B cell (primary cell): ENCODE data around the gene TAF11L6. TPM values are rescaled to one million over a fixed set of nuclear protein-coding genes. Genes with fewer than 3 reads are reported as not detected.
"Not testable (repeated sequence)": the region's sequence is repeated elsewhere in the genome, so short reads cannot be mapped to it uniquely, and the experiment has no call there.

ENCODE experiments used
- ATAC-seq: fragments of 200-7000 bp; cut with Tn5 transposase; one replicate; pipeline ENCODE4 v1.10.0; 2021; ENCODE audit warnings: low read depth, mild to moderate bottlenecking, moderate number of reproducible peaks, moderate library complexity
- CTCF ChIA-PET: fragments of 350-600 bp; sonication (Branson Sonifier 250); formaldehyde crosslinking; loops from one replicate; lab custom pipeline; 2021; ENCODE audit warnings: antibody characterized with exemption, inconsistent platforms; lab: Charles Lee
- POLR2A ChIA-PET: fragments of 350-600 bp; sonication (Branson Sonifier 250); formaldehyde crosslinking; loops from one replicate; lab custom pipeline; 2021; ENCODE audit warnings: antibody characterized with exemption; lab: Charles Lee
- DNase-seq: peaks from one replicate; pipeline ENCODE4 v3.0.0; 2013
- H2AFZ ChIP-seq: 2 replicates; pipeline ENCODE4 v1.6.1; 2012; ENCODE audit warnings: mild to moderate bottlenecking, low read depth, low read length; ENCODE audit not compliant: insufficient read depth, poor library complexity, severe bottlenecking
- H3K27ac ChIP-seq, 2 donors: 1 replicate in 1 of 2; 2 replicates in 1 of 2; pipeline ENCODE4 v1.5.1; 2012 to 2013; ENCODE audit warnings: low read length in 2 of 2, mild to moderate bottlenecking in 2 of 2, moderate library complexity in 1 of 2
- H3K27me3 ChIP-seq, 4 experiments: fragments of 200-600 bp in 1 of 4; sonication (generic) in 1 of 4; replicated peaks in 1 of 4; 1 replicate in 2 of 4; 2 replicates in 2 of 4; pipeline versions ENCODE4 v1.6.1 to v1.7.0; 2013 to 2016; ENCODE audit warnings: low read length in 3 of 4, mild to moderate bottlenecking in 2 of 4, mixed read lengths in 1 of 4, moderate library complexity in 1 of 4; ENCODE audit not compliant: insufficient read depth in 4 of 4, control insufficient read depth in 3 of 4; ENCODE audit errors: control extremely low read depth in 1 of 4
- H3K36me3 ChIP-seq, 2 experiments: replicated peaks in 1 of 2; 1 replicate in 1 of 2; 2 replicates in 1 of 2; pipeline versions ENCODE4 v1.6.1 to v1.7.1; 2013; ENCODE audit warnings: low read length in 1 of 2; ENCODE audit not compliant: insufficient read depth in 2 of 2, control insufficient read depth in 1 of 2; ENCODE audit errors: control extremely low read depth in 1 of 2, extremely low read depth in 1 of 2
- H3K4me1 ChIP-seq, 2 donors: fragments of 200-600 bp in 1 of 2; sonication (generic) in 1 of 2; 1 replicate in 1 of 2; 2 replicates in 1 of 2; pipeline versions ENCODE4 v1.5.1 to v1.6.1; 2013 to 2017; ENCODE audit warnings: low read length in 2 of 2; ENCODE audit not compliant: control insufficient read depth in 2 of 2, insufficient read depth in 2 of 2
- H3K4me2 ChIP-seq: replicated peaks from 2 replicates; pipeline ENCODE3; 2012; ENCODE audit warnings: mild to moderate bottlenecking, low read depth, low read length; ENCODE audit not compliant: poor library complexity, severe bottlenecking
- H3K4me3 ChIP-seq, 5 experiments: fragments of 200-600 bp in 1 of 5; sonication (generic) in 1 of 5; 1 replicate in 3 of 5; 2 replicates in 2 of 5; pipeline versions ENCODE4 v1.5.1 to v1.7.0; 2011 to 2016; ENCODE audit warnings: low read length in 4 of 5, mild to moderate bottlenecking in 4 of 5, low read depth in 2 of 5, control low read depth in 1 of 5, moderate library complexity in 1 of 5; ENCODE audit not compliant: insufficient read depth in 1 of 5; ENCODE audit errors: control extremely low read depth in 1 of 5, extremely low read depth in 1 of 5
- H3K79me2 ChIP-seq: fragments of 200-600 bp; sonication (generic); one replicate; pipeline ENCODE4 v1.6.0; 2016; ENCODE audit warnings: low read length; ENCODE audit not compliant: control insufficient read depth, insufficient read depth
- H3K9ac ChIP-seq: fragments of 200-600 bp; sonication (generic); 2 replicates; pipeline ENCODE4 v1.6.1; 2017; ENCODE audit warnings: mild to moderate bottlenecking, low read length, moderate library complexity
- H3K9me3 ChIP-seq, 3 donors: one replicate each; pipeline versions ENCODE4 v1.6.1 to v1.7.1; 2013; ENCODE audit warnings: low read length in 2 of 3; ENCODE audit not compliant: control insufficient read depth in 2 of 3, insufficient read depth in 1 of 3; ENCODE audit errors: control extremely low read depth in 1 of 3
- H4K20me1 ChIP-seq: 2 replicates; pipeline ENCODE4 v1.6.0; 2012; ENCODE audit warnings: mild to moderate bottlenecking, low read length; ENCODE audit not compliant: insufficient read depth, control insufficient read depth, poor library complexity, severe bottlenecking
- H3K27ac Mint-ChIP-seq: one replicate; pipeline ENCODE4 v1.8.0; 2021; ENCODE audit warnings: mixed read lengths
- H3K27me3 Mint-ChIP-seq: one replicate; pipeline ENCODE4 v1.8.0; 2021; ENCODE audit warnings: mixed read lengths
- H3K4me1 Mint-ChIP-seq: one replicate; pipeline ENCODE4 v1.8.0; 2021; ENCODE audit warnings: mixed read lengths
- H3K4me3 Mint-ChIP-seq: one replicate; pipeline ENCODE4 v1.8.0; 2021; ENCODE audit warnings: mixed read lengths
- H3K9me3 Mint-ChIP-seq: one replicate; pipeline ENCODE4 v1.8.0; 2022; ENCODE audit warnings: mixed read lengths; ENCODE audit not compliant: insufficient read depth
- CTCF ChIP-seq: fragments of 200-600 bp; IDR thresholded peaks from one replicate; pipeline ENCODE4 v1.8.0; 2022; ENCODE audit warnings: antibody characterized with exemption, mild to moderate bottlenecking
- EZH2 ChIP-seq: IDR thresholded peaks from 2 replicates; pipeline ENCODE4 v1.6.1; 2012; ENCODE audit warnings: borderline replicate concordance, low read depth, mild to moderate bottlenecking, moderate library complexity, low read length; ENCODE audit not compliant: insufficient read depth, poor library complexity, severe bottlenecking
- WGBS: methylation state at CpG from one replicate; pipeline ENCODE4 v1.1.5; 2013; ENCODE audit warnings: missing lambda C conversion rate; ENCODE audit not compliant: insufficient coverage; 5-methylcytosine and 5-hydroxymethylcytosine counted together
- intact Hi-C: fragments of 100-400 bp; cut with micrococcal nuclease; formaldehyde crosslinking; loops from one replicate; pipeline ENCODE4 v1.10.0; 2022
- polyA plus RNA-seq: library from polyadenylated mRNA; depleted of rRNA; stranded (reverse); fragments of >200 nt; gene quantifications from 2 replicates; pipeline ENCODE4 v1.2.3, GENCODE V29; 2012
- total RNA-seq, 2 donors: library from RNA; stranded (reverse); fragments of 120-200 nt in 1 of 2; gene quantifications; 1 replicate in 1 of 2; 2 replicates in 1 of 2; pipeline versions ENCODE4 v1.2.3 to v1.2.4, GENCODE V29; 2013 to 2022

TAF11L6 gene
- total and polyA plus RNA-seq, 2 donors (not counting 1 experiment from before 2014, with no cell fraction given), result not detected

- ATAC-seq, result no peak
- Mint-ChIP-seq H3K27ac (no peak overlapping the region), H3K27me3 (no peaks in the 10 kb centered on the region), H3K4me3 (no peak overlapping the region), H3K4me1 (peaks cover 5% of the 10 kb centered on the region), H3K9me3 (no peaks in the 10 kb centered on the region)
- no peak for DNase-seq
- Histone ChIP-seq H3K79me2 (no peaks in the 10 kb centered on the region), H3K36me3 (no peaks in the 10 kb centered on the region), H3K4me2 (no peak overlapping the region), H3K27ac (no peak overlapping the region), H3K4me3 (no peak overlapping the region), H3K9me3 (no peaks in the 10 kb centered on the region), H3K27me3 (no peaks in the 10 kb centered on the region), H3K9ac (no peak overlapping the region), H4K20me1 (no peaks in the 10 kb centered on the region), H3K4me1 (no peaks in the 10 kb centered on the region), H2AFZ (no peak overlapping the region)
- ChIA-PET CTCF (no interaction called here), POLR2A (no interaction called here)
- TF ChIP-seq CTCF (no peak), EZH2 (no peak)
- intact Hi-C loops, result no loop called here
- no CpG with 5 or more reads among the region's 2 CpGs for WGBS
Measured at GRCh38 chr5:17482790-17483189, 45.7 kb upstream of the TAF11L6 start.

- ATAC-seq, H3K9ac ChIP-seq, H3K4me3 Mint-ChIP-seq, DNase-seq, H3K36me3 ChIP-seq, H3K9me3 ChIP-seq, H3K9me3 Mint-ChIP-seq, CTCF ChIA-PET, H4K20me1 ChIP-seq, H3K27me3 ChIP-seq, H3K4me1 Mint-ChIP-seq, H3K27me3 Mint-ChIP-seq, intact Hi-C loops, H3K27ac ChIP-seq, H3K79me2 ChIP-seq, H3K4me2 ChIP-seq, POLR2A ChIA-PET, H3K4me3 ChIP-seq, H3K27ac Mint-ChIP-seq, H2AFZ ChIP-seq, H3K4me1 ChIP-seq: not testable (repeated sequence)
- WGBS, result 100% methylated on average over 4 of the region's 10 CpGs
Measured at GRCh38 chr5:17486464-17487173, 41.9 kb upstream of the TAF11L6 start.
